ENCODE measurements around the gene PRUNE2. TPM values are rescaled to one million over a fixed set of nuclear protein-coding genes. Genes with fewer than 3 reads are reported as not detected.

Gene PRUNE2
- total and polyA plus RNA-seq, 2 of the 8 experiments (the other 6 are each of a cell fraction or from before 2014, with no cell fraction given) = 5.5 to 13.3 TPM

DNA sequence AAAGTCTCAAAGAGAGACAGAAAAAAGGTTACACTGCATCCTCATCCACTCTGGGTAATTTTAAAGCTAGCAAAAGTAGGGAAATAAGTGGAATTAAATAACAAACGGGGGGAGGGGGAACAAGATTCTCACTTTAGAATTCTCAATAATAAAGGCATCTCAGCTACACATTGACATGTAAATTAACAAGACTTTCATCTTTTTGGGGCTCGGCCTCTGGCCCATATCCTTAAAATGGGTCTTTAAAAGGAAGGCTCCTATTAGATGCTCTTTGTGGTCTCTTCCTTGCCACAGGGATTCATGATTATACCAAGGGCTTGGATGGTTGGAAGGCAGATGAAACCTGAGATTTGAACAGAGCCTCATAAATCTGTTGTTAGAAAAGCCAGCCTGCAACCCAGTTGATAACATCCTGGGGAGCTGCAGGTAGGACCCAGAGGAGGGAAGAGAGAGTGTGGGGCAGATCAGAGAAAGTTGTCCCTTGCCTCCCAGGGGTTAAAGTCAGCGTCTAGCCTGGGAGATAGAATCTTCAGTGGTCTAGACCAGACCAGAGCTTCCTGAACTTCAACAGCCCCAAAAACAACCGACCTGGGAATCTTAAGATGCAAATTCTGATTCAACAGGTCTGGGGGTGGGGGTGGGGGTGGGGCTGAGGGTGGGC is 311.0 kb downstream of the PRUNE2 start (continued):
- TF ChIP-seq, protein P1, sequence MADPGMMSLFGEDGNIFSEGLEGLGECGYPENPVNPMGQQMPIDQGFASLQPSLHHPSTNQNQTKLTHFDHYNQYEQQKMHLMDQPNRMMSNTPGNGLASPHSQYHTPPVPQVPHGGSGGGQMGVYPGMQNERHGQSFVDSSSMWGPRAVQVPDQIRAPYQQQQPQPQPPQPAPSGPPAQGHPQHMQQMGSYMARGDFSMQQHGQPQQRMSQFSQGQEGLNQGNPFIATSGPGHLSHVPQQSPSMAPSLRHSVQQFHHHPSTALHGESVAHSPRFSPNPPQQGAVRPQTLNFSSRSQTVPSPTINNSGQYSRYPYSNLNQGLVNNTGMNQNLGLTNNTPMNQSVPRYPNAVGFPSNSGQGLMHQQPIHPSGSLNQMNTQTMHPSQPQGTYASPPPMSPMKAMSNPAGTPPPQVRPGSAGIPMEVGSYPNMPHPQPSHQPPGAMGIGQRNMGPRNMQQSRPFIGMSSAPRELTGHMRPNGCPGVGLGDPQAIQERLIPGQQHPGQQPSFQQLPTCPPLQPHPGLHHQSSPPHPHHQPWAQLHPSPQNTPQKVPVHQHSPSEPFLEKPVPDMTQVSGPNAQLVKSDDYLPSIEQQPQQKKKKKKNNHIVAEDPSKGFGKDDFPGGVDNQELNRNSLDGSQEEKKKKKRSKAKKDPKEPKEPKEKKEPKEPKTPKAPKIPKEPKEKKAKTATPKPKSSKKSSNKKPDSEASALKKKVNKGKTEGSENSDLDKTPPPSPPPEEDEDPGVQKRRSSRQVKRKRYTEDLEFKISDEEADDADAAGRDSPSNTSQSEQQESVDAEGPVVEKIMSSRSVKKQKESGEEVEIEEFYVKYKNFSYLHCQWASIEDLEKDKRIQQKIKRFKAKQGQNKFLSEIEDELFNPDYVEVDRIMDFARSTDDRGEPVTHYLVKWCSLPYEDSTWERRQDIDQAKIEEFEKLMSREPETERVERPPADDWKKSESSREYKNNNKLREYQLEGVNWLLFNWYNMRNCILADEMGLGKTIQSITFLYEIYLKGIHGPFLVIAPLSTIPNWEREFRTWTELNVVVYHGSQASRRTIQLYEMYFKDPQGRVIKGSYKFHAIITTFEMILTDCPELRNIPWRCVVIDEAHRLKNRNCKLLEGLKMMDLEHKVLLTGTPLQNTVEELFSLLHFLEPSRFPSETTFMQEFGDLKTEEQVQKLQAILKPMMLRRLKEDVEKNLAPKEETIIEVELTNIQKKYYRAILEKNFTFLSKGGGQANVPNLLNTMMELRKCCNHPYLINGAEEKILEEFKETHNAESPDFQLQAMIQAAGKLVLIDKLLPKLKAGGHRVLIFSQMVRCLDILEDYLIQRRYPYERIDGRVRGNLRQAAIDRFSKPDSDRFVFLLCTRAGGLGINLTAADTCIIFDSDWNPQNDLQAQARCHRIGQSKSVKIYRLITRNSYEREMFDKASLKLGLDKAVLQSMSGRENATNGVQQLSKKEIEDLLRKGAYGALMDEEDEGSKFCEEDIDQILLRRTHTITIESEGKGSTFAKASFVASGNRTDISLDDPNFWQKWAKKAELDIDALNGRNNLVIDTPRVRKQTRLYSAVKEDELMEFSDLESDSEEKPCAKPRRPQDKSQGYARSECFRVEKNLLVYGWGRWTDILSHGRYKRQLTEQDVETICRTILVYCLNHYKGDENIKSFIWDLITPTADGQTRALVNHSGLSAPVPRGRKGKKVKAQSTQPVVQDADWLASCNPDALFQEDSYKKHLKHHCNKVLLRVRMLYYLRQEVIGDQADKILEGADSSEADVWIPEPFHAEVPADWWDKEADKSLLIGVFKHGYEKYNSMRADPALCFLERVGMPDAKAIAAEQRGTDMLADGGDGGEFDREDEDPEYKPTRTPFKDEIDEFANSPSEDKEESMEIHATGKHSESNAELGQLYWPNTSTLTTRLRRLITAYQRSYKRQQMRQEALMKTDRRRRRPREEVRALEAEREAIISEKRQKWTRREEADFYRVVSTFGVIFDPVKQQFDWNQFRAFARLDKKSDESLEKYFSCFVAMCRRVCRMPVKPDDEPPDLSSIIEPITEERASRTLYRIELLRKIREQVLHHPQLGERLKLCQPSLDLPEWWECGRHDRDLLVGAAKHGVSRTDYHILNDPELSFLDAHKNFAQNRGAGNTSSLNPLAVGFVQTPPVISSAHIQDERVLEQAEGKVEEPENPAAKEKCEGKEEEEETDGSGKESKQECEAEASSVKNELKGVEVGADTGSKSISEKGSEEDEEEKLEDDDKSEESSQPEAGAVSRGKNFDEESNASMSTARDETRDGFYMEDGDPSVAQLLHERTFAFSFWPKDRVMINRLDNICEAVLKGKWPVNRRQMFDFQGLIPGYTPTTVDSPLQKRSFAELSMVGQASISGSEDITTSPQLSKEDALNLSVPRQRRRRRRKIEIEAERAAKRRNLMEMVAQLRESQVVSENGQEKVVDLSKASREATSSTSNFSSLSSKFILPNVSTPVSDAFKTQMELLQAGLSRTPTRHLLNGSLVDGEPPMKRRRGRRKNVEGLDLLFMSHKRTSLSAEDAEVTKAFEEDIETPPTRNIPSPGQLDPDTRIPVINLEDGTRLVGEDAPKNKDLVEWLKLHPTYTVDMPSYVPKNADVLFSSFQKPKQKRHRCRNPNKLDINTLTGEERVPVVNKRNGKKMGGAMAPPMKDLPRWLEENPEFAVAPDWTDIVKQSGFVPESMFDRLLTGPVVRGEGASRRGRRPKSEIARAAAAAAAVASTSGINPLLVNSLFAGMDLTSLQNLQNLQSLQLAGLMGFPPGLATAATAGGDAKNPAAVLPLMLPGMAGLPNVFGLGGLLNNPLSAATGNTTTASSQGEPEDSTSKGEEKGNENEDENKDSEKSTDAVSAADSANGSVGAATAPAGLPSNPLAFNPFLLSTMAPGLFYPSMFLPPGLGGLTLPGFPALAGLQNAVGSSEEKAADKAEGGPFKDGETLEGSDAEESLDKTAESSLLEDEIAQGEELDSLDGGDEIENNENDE (IDR thresholded peaks at IDR 0.05; ENCODE audit: insufficient replicate concordance, low read length) = peak; percentile 83
- TF ChIP-seq ZNF274 (IDR thresholded peaks at IDR 0.05; ENCODE audit: borderline replicate concordance, extremely low read depth, low read length) (no peak), EZH2 (IDR thresholded peaks at IDR 0.05; ENCODE audit: low read depth, low read length, severe bottlenecking) (no peak), POU5F1 (IDR thresholded peaks at IDR 0.05; ENCODE audit: low read depth, low read length) (peak; percentile 72; the same call in 1 of the 2 replicates), ASH2L (IDR thresholded peaks at IDR 0.05; ENCODE audit: low read length) (peak; percentile 70)
- TF ChIP-seq, protein P2, sequence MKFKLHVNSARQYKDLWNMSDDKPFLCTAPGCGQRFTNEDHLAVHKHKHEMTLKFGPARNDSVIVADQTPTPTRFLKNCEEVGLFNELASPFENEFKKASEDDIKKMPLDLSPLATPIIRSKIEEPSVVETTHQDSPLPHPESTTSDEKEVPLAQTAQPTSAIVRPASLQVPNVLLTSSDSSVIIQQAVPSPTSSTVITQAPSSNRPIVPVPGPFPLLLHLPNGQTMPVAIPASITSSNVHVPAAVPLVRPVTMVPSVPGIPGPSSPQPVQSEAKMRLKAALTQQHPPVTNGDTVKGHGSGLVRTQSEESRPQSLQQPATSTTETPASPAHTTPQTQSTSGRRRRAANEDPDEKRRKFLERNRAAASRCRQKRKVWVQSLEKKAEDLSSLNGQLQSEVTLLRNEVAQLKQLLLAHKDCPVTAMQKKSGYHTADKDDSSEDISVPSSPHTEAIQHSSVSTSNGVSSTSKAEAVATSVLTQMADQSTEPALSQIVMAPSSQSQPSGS (IDR thresholded peaks at IDR 0.05; ENCODE audit: low read length) = no peak

Measured in H1 (cell line).